ENCODE measurements around the gene PARD3B. TPM values are rescaled to one million over a fixed set of nuclear protein-coding genes. Genes with fewer than 3 reads are reported as not detected.

Gene PARD3B
- total and polyA plus RNA-seq, 2 experiments from 2014 or later = 3.5 to 4.4 TPM

DNA sequence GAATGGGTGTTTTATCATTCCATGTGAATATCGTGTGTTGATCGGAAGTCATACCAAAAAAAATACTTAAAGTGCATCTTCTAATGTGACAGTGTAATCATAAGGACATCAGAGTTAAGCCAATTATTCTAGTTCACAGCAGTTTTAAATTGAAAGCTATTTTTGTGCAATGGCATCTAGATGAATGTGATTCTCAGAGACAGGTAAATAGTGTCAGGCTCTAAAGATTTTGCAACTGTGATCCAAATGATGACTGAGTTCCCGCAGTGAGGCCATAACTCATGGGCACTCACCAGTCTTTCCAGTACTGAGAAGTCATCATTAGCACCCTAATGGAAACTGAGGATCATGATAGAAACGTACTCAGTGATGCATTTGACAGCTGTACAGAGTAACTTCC, 542.6 kb downstream of the PARD3B start (continued):
- TF ChIP-seq, protein P1, sequence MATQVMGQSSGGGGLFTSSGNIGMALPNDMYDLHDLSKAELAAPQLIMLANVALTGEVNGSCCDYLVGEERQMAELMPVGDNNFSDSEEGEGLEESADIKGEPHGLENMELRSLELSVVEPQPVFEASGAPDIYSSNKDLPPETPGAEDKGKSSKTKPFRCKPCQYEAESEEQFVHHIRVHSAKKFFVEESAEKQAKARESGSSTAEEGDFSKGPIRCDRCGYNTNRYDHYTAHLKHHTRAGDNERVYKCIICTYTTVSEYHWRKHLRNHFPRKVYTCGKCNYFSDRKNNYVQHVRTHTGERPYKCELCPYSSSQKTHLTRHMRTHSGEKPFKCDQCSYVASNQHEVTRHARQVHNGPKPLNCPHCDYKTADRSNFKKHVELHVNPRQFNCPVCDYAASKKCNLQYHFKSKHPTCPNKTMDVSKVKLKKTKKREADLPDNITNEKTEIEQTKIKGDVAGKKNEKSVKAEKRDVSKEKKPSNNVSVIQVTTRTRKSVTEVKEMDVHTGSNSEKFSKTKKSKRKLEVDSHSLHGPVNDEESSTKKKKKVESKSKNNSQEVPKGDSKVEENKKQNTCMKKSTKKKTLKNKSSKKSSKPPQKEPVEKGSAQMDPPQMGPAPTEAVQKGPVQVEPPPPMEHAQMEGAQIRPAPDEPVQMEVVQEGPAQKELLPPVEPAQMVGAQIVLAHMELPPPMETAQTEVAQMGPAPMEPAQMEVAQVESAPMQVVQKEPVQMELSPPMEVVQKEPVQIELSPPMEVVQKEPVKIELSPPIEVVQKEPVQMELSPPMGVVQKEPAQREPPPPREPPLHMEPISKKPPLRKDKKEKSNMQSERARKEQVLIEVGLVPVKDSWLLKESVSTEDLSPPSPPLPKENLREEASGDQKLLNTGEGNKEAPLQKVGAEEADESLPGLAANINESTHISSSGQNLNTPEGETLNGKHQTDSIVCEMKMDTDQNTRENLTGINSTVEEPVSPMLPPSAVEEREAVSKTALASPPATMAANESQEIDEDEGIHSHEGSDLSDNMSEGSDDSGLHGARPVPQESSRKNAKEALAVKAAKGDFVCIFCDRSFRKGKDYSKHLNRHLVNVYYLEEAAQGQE (IDR thresholded peaks at IDR 0.05; ENCODE audit: unreplicated experiment) = no peak
- no peak for TF ChIP-seq POLR2AphosphoS5 (IDR thresholded peaks at IDR 0.05; ENCODE audit: low read depth)
- no peak for TF ChIP-seq NANOG (IDR thresholded peaks at IDR 0.05; ENCODE audit: borderline replicate concordance)
- no peak for TF ChIP-seq CREB1 (CRISPR knock-in tag; IDR thresholded peaks at IDR 0.05; ENCODE audit: low read depth)
- TF ChIP-seq, protein P2, sequence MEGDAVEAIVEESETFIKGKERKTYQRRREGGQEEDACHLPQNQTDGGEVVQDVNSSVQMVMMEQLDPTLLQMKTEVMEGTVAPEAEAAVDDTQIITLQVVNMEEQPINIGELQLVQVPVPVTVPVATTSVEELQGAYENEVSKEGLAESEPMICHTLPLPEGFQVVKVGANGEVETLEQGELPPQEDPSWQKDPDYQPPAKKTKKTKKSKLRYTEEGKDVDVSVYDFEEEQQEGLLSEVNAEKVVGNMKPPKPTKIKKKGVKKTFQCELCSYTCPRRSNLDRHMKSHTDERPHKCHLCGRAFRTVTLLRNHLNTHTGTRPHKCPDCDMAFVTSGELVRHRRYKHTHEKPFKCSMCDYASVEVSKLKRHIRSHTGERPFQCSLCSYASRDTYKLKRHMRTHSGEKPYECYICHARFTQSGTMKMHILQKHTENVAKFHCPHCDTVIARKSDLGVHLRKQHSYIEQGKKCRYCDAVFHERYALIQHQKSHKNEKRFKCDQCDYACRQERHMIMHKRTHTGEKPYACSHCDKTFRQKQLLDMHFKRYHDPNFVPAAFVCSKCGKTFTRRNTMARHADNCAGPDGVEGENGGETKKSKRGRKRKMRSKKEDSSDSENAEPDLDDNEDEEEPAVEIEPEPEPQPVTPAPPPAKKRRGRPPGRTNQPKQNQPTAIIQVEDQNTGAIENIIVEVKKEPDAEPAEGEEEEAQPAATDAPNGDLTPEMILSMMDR (conservative IDR thresholded peaks at IDR 0.05; ENCODE audit: low read depth in 2 of 2) = no peak

DNA sequence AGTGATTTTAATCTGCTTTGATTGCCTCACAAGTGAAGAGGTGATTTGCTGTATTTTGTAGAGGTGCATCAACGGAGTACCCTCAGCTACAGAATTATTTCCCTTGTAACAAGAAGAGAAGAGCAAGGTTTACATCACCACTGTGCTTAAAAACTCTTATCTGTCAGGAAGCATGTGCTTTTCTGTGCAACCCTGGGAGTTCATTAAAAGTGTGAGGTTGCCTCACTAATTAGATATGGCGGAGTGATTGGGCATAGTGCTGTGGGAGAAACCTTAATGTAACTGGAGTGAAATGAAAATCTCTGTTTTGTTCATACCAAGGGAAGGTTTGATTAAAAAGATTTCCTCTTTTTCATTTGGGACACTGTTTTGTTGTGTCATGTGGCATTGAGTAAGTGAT, 544.7 kb downstream of the PARD3B start:
- no peaks in the 10 kb centered on the region for H4K20me1 ChIP-seq (replicated peaks; ENCODE audit: insufficient read depth)
- peaks cover 10% of the 10 kb centered on the region for H3K9me2 ChIP-seq (ENCODE audit: insufficient read depth)
- H3K36me3 ChIP-seq (ENCODE audit: insufficient read depth) = no peaks in the 10 kb centered on the region
- DNase-seq (ENCODE audit: low spot score) = no peak
- H3K4me1 Mint-ChIP-seq = peaks cover 11% of the 10 kb centered on the region
- H3K4me1 ChIP-seq (ENCODE audit: insufficient read depth) = 0 out of 2 replicates have a peak, but pooled peaks cover 10% of the 10 kb centered on the region
- no peak overlapping the region for H3K4me3 Mint-ChIP-seq
- H3K27ac ChIP-seq (ENCODE audit: low read depth) = no peak overlapping the region
- H3F3A ChIP-seq (replicated peaks; ENCODE audit: low read depth) = no peaks in the 10 kb centered on the region
- no peak overlapping the region for H2AFZ ChIP-seq
- no peaks in the 10 kb centered on the region for H3K9me3 Mint-ChIP-seq
- no peaks in the 10 kb centered on the region for H3K27me3 Mint-ChIP-seq (ENCODE audit: insufficient read depth, low read depth, poor library complexity)
- no peak overlapping the region for H3K4me2 ChIP-seq
- H3K4me3 ChIP-seq = no peak overlapping the region
- H3K27ac Mint-ChIP-seq = no peak overlapping the region
- H3K36me3 Mint-ChIP-seq (ENCODE audit: low read depth) = no peaks in the 10 kb centered on the region
- no peaks in the 10 kb centered on the region for H3K79me2 ChIP-seq (replicated peaks; ENCODE audit: insufficient read depth)
- H3K27me3 ChIP-seq (ENCODE audit: insufficient read depth) = no peaks in the 10 kb centered on the region
- no peak for ATAC-seq
- TF ChIP-seq EZH2 (IDR thresholded peaks at IDR 0.05; ENCODE audit: low read depth, unreplicated experiment) = no peak
- TF ChIP-seq POLR2AphosphoS5 (IDR thresholded peaks at IDR 0.05; ENCODE audit: low read depth) = no peak
- TF ChIP-seq ZNF331 (CRISPR knock-in tag; IDR thresholded peaks at IDR 0.05; ENCODE audit: low read depth) = no peak
- no peak for TF ChIP-seq NANOG (IDR thresholded peaks at IDR 0.05; ENCODE audit: borderline replicate concordance)
- TF ChIP-seq, protein P2 (conservative IDR thresholded peaks at IDR 0.05; ENCODE audit: low read depth in 2 of 2) = no peak
- TF ChIP-seq, protein P3, sequence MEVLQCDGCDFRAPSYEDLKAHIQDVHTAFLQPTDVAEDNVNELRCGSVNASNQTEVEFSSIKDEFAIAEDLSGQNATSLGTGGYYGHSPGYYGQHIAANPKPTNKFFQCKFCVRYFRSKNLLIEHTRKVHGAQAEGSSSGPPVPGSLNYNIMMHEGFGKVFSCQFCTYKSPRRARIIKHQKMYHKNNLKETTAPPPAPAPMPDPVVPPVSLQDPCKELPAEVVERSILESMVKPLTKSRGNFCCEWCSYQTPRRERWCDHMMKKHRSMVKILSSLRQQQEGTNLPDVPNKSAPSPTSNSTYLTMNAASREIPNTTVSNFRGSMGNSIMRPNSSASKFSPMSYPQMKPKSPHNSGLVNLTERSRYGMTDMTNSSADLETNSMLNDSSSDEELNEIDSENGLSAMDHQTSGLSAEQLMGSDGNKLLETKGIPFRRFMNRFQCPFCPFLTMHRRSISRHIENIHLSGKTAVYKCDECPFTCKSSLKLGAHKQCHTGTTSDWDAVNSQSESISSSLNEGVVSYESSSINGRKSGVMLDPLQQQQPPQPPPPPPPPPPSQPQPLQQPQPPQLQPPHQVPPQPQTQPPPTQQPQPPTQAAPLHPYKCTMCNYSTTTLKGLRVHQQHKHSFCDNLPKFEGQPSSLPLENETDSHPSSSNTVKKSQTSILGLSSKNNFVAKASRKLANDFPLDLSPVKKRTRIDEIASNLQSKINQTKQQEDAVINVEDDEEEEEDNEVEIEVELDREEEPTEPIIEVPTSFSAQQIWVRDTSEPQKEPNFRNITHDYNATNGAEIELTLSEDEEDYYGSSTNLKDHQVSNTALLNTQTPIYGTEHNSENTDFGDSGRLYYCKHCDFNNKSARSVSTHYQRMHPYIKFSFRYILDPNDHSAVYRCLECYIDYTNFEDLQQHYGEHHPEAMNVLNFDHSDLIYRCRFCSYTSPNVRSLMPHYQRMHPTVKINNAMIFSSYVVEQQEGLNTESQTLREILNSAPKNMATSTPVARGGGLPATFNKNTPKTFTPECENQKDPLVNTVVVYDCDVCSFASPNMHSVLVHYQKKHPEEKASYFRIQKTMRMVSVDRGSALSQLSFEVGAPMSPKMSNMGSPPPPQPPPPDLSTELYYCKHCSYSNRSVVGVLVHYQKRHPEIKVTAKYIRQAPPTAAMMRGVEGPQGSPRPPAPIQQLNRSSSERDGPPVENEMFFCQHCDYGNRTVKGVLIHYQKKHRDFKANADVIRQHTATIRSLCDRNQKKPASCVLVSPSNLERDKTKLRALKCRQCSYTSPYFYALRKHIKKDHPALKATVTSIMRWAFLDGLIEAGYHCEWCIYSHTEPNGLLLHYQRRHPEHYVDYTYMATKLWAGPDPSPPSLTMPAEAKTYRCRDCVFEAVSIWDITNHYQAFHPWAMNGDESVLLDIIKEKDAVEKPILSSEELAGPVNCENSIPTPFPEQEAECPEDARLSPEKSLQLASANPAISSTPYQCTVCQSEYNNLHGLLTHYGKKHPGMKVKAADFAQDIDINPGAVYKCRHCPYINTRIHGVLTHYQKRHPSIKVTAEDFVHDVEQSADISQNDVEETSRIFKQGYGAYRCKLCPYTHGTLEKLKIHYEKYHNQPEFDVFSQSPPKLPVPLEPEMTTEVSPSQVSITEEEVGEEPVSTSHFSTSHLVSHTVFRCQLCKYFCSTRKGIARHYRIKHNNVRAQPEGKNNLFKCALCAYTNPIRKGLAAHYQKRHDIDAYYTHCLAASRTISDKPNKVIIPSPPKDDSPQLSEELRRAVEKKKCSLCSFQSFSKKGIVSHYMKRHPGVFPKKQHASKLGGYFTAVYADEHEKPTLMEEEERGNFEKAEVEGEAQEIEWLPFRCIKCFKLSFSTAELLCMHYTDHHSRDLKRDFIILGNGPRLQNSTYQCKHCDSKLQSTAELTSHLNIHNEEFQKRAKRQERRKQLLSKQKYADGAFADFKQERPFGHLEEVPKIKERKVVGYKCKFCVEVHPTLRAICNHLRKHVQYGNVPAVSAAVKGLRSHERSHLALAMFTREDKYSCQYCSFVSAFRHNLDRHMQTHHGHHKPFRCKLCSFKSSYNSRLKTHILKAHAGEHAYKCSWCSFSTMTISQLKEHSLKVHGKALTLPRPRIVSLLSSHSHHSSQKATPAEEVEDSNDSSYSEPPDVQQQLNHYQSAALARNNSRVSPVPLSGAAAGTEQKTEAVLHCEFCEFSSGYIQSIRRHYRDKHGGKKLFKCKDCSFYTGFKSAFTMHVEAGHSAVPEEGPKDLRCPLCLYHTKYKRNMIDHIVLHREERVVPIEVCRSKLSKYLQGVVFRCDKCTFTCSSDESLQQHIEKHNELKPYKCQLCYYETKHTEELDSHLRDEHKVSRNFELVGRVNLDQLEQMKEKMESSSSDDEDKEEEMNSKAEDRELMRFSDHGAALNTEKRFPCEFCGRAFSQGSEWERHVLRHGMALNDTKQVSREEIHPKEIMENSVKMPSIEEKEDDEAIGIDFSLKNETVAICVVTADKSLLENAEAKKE (CRISPR knock-in tag; IDR thresholded peaks at IDR 0.05) = no peak
- TF ChIP-seq, protein P4, sequence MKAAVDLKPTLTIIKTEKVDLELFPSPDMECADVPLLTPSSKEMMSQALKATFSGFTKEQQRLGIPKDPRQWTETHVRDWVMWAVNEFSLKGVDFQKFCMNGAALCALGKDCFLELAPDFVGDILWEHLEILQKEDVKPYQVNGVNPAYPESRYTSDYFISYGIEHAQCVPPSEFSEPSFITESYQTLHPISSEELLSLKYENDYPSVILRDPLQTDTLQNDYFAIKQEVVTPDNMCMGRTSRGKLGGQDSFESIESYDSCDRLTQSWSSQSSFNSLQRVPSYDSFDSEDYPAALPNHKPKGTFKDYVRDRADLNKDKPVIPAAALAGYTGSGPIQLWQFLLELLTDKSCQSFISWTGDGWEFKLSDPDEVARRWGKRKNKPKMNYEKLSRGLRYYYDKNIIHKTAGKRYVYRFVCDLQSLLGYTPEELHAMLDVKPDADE (IDR thresholded peaks at IDR 0.05) = no peak
- no peak for TF ChIP-seq STAT1 (IDR thresholded peaks at IDR 0.05; ENCODE audit: unreplicated experiment)
